Peyer's patch (tissue), 4 donors: Measurements from ENCODE around the gene PROZ.

Experiments used
- CTCF ChIP-seq, 6 experiments: fragments of 450-650 bp in 4 of 6; fragments of 200-600 bp in 2 of 6; sonication (generic) in 1 of 6; IDR thresholded peaks; one replicate each; pipeline ENCODE4 v1.5.1; 2017 to 2019; ENCODE audit warnings: antibody characterized with exemption in 6 of 6, mild to moderate bottlenecking in 3 of 6, moderate library complexity in 1 of 6
- POLR2A ChIP-seq, 2 donors: fragments of 450-650 bp; IDR thresholded peaks; one replicate each; pipeline ENCODE4 v1.5.1; 2017; ENCODE audit warnings: antibody characterized with exemption in 2 of 2, mild to moderate bottlenecking in 2 of 2, moderate library complexity in 2 of 2

- TF ChIP-seq CTCF (IDR thresholded peaks at IDR 0.05), result no peak
- no peak for TF ChIP-seq POLR2A (IDR thresholded peaks at IDR 0.05)
Measured at GRCh38 chr13:113207890-113208420, 49.5 kb downstream of the PROZ start.
